ELF-1 (cell line): ENCODE data around the gene NRCAM.

Source experiments
- DNase-seq: peaks from one replicate; pipeline ENCODE4 v3.0.0-alpha.2; 2016; ENCODE audit warnings: low read depth, low spot score

Gene NRCAM

DNA sequence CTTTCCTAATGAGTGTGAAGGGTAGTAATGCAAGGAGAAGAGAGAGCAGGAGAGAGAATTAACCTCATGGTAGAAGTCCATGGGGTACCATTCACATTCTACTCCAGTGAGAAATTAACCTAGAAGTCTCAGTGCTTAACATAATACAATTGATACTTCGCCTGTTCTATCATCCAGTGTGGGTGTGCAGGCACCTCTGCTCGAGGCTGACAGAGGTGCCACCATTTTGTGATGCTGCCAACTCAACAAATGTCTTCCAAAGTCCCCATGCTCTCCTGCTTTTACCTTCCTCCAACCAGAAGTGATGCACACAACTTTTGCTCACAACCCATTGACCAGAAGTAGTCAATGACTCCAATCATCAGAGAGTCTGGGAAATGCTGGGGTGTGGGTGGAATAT, 207.8 kb downstream of the NRCAM start:
- no peak for DNase-seq

DNA sequence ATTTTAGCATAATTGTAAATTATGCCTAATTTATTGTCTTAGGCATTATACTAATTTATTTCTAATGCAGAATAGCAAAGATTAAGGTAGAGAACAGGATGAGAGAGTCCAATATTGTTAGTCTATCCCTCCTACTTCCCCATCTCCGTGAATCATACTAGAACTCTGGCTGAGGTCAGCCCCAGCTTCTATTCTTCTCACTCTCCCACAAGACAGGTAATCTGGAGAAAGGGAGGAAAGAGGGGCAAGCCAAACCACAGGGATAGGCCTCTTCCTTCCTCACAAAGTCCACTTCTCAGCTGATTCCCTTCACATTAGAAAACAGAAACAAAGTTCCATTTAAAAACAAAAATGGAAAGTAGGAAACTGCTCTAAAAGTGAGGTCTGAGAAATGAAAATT, 208.6 kb downstream of the NRCAM start:
- no peak for DNase-seq

DNA sequence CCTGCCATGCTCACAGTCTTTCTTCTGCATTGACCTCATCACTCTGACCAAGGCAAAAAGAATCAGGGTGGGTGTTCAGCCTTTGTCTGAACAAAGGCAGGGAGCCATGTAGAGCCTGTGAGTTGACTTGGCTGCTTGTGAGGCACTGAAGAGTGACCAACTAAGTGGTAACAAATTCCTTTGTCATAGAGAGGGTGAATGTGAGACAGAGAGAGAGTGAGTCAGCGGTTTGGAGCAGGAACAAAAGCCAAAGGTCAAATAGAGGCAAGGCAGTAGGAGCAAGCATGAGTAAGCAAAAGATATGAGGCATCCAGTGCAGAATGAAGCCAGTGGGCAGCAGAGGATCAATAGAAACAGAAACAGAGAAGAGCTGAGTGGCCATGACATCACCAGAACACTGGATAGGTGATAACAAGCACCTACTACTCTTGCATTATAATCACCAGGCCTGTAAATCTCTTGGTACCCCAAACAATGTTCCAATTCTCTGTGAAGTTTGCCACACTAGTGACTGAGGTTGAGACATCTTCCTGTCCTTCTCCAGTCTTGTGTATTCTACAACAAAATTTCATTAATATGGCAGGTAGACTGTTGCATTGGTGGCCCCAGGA, 209.9 kb downstream of the NRCAM start:
- DNase-seq = peak; percentile 83

GRCh38 chr7:108245523-108246226, 210.6 kb downstream of the NRCAM start:
- no peak for DNase-seq

GRCh38 chr7:108244110-108244509, 212.1 kb downstream of the NRCAM start:
- no peak for DNase-seq

- DNase-seq = no peak
These were observed 216.6 kb downstream of the NRCAM start for GRCh38 chr7:108239501-108240225.

DNA sequence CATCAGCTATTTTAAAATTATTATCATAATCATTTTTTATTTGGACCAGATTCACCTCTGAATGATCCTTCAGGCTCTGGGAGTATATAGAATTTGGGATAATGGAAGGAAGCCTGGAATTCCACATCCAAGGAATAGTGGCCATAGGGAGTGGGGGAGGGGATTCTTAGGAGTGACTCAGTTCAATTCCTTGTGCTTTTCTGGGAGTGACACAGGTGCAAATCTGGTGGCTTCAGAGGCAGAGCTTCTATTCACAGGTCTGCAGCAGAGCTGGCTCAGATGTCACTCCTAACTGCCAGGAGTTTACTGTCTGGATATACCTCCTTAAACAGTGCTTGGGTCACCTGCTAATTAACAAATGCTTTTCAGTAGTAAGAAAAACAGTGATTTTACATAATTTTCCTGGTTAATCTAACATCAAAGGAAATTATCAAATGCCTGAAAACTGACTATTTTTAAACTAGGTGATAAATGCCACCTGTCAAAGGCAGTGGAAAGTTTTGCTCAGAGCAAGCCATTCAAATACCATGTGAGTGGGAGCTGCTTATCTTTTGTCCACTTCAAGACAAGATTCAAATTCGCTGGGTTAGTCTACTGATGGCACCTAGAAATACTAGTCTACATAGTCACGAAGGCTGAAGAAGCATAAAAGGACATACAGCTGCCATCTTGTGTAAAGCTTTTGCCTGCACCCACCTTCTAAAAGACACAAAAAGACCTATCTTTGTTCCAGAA, 219.4 kb downstream of the NRCAM start:
- peak; percentile 43 for DNase-seq

DNA sequence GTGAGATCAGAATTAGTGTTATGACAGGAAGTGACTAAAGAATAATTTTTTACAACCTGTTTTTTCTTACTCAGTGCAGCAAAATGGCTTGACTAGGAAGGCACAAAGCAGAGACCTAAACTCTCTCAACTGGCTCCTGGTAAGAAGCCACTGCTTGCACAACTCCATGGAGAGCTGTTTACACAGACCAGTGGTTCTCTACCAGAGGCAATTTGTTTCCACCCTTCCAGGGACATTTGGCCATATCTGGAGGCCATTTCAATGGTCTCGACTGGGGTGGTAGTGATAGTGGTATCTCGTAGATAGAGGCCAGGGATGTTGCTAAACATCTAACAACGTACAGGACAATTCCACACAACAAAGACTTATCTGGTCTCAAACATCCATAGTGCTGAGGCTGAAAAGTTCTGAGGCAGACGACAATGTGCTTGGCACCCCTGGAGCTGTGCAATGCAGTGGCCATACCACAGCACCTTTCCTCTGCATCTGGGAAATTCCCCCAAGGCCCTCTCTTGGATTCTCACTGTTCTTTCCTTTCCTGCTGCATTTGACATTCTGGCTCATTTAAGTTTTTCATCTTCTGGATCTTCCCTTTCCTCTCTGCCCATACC, 220.7 kb downstream of the NRCAM start:
- DNase-seq = peak; percentile 45

DNA sequence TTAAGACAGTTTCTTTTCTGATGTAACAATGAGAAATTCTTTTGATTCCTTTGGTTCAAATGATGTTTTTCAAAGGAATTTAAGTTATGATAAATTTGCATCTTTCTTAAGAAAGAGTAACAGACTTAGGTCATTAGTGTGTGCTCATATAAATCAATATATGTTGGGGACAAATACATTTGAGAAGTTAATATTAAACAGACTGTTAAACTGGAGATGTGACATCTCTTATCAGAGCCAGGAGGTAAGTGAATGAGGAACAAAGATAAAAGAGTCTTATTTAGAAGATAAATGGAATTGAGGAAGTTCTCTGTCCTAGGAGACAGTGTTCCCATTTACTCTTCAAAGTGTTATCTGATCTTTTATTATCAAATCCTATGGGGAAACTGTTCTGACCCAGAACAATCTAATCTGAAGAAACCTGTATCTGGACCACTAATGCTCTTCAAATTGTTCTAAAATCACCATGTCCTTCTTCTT, 221.2 kb downstream of the NRCAM start:
- no peak for DNase-seq

GRCh38 chr7:108234281-108234680, 222.0 kb downstream of the NRCAM start:
- DNase-seq = no peak

- no peak for DNase-seq
These were observed 224.2 kb downstream of the NRCAM start for GRCh38 chr7:108232076-108232475.

- no peak for DNase-seq
These were observed 225.0 kb downstream of the NRCAM start for GRCh38 chr7:108231221-108231620.

DNA sequence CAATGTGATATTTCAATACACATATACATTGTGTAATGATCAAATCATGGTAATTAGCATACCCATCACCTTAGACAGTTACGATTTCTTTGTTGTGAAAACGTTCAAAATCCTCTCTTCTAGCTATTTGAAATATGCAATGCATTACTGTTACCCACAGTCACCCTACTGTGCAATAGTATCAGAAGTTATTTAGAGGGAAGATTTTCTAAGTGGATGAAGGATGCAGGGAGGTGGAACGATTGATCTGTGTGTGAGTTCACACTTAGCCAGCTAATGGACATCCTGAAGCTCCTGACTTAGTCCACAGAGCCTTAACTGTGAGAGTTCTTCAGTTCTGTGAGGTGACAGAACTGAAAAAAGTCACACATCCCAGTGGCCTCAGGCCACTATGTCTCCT, 228.9 kb downstream of the NRCAM start:
- DNase-seq = no peak

DNA sequence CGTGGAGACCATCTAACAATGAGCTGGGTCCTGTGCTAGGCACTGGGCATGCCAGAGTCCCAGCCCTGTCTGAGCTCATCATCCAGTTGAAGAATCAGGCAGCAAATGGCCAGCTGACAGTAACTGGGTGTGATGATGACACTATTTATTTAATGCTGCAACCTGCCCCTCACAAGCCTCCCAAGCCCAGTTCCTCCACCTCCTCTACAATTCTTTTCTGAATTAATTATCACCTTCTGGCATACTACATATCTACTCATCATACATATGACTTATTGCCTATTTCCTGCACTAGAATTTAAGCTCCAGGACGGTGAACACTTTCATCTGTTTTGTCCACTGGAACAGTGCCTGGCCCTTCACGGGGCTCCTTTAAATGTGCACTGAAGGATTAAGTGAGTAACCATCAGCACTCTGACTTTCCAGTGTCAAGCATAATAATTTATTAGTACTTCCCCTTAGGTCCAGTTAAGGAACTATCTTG, 229.4 kb downstream of the NRCAM start:
- DNase-seq = no peak

DNA sequence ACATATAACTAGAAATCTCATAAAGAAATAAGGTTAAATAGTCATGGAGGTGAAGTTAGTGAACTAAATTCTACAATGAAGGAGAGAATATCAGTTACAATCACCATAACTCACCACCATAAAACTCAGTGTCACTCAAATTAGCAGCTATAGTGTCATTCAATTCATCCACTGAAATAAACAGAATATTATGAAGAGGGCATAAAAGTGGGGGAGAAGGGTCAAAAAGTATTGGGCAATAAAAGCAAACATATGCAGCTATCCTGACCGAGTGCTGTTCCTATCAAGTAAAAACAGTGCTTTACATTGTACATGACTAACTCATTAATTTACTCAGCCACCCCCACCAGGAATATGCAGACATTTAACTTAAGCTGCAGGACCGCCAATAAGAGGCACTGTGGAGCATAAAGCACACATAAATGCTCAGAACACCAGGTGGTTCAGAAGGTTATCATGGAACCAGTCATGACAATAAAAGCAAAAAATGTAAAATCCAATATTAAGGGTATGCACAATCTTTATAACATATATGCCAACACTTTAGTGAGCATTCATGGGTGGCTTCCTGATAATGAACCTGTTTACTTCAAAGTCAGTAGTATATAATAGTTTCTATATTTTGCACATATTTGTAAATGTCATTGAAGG, 230.6 kb downstream of the NRCAM start:
- no peak for DNase-seq

- DNase-seq = no peak
These were observed 231.8 kb downstream of the NRCAM start for GRCh38 chr7:108224387-108224786.

DNA sequence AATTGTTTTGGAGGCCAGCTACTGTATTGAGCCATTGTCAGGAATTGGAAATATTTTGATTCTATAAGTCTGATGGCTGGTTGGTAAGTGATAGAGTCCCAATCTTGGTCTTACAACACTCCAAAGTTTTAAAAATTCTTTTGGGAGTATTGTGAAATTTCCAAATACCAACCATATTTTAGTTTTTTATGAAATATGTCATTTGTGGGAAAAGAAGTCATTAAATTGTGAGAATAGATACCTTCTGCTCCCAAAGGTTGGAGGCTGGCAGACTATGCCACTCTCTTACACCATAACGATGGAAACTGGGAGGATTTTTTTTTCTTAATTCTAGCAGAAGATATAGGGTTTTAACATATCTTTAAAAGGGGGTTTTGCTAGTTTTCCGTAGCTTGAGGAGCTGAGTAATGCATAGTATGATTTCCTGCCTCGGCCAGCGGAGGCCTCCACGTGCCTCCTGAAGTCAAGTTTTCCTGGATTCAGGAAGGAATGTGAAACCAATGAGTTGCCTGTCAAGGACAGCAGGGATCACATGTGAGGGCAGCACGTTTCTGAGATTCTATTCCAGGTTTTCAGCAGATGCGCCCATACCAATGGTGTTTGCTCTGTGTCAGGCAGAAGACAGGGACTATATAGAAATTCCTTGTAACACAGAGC, 233.9 kb downstream of the NRCAM start:
- peak; percentile 39 for DNase-seq

DNA sequence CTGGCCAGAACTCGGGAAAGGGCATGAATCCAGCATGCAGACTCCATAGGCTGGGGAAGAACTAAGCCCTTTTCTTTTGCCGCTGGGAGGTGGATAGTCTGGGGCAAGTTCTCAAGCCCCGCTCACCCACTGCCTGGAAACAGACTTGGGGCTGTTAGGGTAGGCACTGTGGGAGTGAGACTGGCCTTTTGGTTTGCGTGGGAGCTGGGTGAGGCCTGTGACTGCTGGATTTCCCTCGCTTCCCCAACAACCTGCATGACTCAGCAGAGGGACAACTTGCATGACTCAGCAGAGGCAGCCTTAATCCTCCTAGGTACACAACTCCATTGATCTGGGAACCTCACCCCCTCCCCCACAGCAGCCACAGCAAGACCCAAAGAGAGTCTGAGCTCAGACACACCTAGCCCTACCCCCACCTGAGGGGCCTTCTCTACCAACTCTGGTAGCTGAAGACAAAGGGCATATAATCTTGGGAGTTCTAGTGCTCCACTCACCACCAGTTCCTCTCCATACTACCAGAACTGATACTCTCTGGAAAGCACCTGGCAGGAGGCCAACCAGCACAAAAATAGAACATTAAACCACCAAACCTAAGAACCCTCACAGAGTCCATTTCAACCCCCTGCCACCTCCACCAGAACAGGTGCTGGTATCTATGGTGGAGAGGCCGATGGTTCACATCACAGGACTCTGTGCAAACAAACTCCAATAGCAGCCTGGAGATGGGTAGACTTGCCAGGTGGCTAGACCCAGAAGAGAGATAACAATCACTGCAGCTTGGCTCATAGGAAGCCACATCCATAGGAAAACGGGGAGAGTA, 244.6 kb downstream of the NRCAM start:
- peak; percentile 59 for DNase-seq

DNA sequence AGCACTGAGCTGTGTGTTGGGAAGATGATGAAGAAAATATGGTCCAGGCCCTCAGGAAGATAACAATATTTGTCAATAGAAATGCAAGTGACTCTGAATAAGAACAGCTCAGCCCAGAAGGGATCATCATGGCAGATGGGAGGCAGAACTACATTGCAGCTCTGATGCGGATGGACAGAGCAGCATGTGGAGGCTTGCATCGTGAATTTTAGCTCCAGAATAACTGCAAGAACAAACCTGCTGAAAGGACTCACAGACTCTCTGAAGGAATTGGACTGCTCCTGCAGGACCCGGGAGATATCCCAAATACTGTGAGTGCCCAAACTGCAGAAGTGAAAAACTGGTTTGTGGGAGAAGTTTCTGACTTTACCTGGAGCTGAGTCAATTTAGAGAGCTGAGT, 245.4 kb downstream of the NRCAM start:
- DNase-seq = no peak

DNA sequence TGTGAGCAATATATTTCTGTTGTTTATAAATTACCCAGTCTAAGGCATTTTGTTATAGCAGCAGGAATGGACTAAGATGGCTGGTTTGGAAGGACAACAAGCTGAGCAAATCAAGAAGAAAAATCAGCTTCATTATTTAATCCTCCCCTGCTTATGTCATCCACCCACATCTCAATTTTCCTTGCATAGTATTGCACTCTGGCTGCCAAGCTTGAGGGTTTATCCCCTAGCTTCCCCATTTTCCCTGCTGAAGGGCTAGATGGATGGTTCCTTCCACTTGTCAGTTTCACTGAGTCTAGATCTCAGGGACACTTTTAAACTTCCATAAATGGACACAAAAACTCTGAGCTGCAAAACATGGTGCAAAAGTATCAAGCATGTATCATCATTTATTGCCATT, 250.9 kb downstream of the NRCAM start:
- no peak for DNase-seq
